ENCODE measurements around the gene FILIP1.

DNA sequence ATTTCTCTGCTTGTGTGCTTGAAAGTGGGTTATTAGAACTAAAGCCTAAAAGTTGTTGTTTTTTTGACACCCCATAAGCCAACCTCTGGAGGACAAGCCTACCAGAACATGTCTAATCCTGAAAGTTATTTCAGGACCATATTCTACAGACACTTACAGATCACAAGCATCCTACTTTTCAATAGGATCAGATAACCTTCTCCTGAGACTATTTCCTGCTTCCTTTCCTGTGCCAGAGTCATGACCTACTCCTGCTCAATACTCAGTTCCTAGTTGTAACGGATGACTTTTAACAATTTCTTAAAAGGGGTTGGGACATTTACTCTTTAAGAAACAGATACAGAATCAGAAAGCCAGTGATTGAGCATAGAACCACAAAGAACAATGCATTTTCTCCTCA is 5.3 kb upstream of the FILIP1 start:
- TF ChIP-seq, protein P1, sequence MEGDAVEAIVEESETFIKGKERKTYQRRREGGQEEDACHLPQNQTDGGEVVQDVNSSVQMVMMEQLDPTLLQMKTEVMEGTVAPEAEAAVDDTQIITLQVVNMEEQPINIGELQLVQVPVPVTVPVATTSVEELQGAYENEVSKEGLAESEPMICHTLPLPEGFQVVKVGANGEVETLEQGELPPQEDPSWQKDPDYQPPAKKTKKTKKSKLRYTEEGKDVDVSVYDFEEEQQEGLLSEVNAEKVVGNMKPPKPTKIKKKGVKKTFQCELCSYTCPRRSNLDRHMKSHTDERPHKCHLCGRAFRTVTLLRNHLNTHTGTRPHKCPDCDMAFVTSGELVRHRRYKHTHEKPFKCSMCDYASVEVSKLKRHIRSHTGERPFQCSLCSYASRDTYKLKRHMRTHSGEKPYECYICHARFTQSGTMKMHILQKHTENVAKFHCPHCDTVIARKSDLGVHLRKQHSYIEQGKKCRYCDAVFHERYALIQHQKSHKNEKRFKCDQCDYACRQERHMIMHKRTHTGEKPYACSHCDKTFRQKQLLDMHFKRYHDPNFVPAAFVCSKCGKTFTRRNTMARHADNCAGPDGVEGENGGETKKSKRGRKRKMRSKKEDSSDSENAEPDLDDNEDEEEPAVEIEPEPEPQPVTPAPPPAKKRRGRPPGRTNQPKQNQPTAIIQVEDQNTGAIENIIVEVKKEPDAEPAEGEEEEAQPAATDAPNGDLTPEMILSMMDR (IDR thresholded peaks at IDR 0.05): no peak
- TF ChIP-seq POLR2A (IDR thresholded peaks at IDR 0.05) (no peak), POLR2AphosphoS5 (IDR thresholded peaks at IDR 0.05; ENCODE audit: insufficient read depth in 1 of 2, low read depth in 1 of 2) (no peak)
